NCI-H2171 treated with DMSO at 0.1 percent for 48 hours (cell line): Measurements from ENCODE around the gene GLI2.
A peak's percentile ranks its signal among the peaks of the same experiment; 100 is the strongest.

Source experiments
- DNase-seq: peaks from one replicate; lab custom pipeline; 2025; lab: John Stamatoyannopoulos, UW

GLI2 gene

GRCh38 chr2:120735746-120736170 is at the start of gene GLI2:
Gene GLI2, plus strand, starts transcription at chr2:120735868. Its CDS starts 61,453 bp downstream, at chr2:120797321.
- DNase-seq = peak; percentile 81

GRCh38 chr2:120685974-120686297 is 49.7 kb upstream of the GLI2 start:
- no peak for DNase-seq

GRCh38 chr2:120686511-120687168 is 49.0 kb upstream of the GLI2 start:
- no peak for DNase-seq

GRCh38 chr2:120687210-120687609 is 48.5 kb upstream of the GLI2 start:
- no peak for DNase-seq

- DNase-seq = no peak
Observed at GRCh38 chr2:120690521-120690920, 45.1 kb upstream of the GLI2 start.

- peak; percentile 85 for DNase-seq
Observed at GRCh38 chr2:120691410-120691809, 44.3 kb upstream of the GLI2 start.

- no peak for DNase-seq
Observed at GRCh38 chr2:120692691-120693090, 43.0 kb upstream of the GLI2 start.

- no peak for DNase-seq
Observed at GRCh38 chr2:120693121-120693520, 42.5 kb upstream of the GLI2 start.

GRCh38 chr2:120694034-120694433 is 41.6 kb upstream of the GLI2 start:
- no peak for DNase-seq

GRCh38 chr2:120697471-120697870 is 38.2 kb upstream of the GLI2 start:
- DNase-seq = no peak

GRCh38 chr2:120699292-120699691 is 36.4 kb upstream of the GLI2 start:
- peak; percentile 21 for DNase-seq

GRCh38 chr2:120700659-120701058 is 35.0 kb upstream of the GLI2 start:
- peak; percentile 42 for DNase-seq

GRCh38 chr2:120701096-120701495 is 34.6 kb upstream of the GLI2 start:
- DNase-seq = no peak

GRCh38 chr2:120701499-120701898 is 34.2 kb upstream of the GLI2 start:
- no peak for DNase-seq

- peak; percentile 57 for DNase-seq
Observed at GRCh38 chr2:120702061-120702460, 33.6 kb upstream of the GLI2 start.

GRCh38 chr2:120702801-120703200 is 32.9 kb upstream of the GLI2 start:
- no peak for DNase-seq

- no peak for DNase-seq
Observed at GRCh38 chr2:120703330-120703994, 32.2 kb upstream of the GLI2 start.

GRCh38 chr2:120704696-120705095 is 31.0 kb upstream of the GLI2 start:
- no peak for DNase-seq

- no peak for DNase-seq
Observed at GRCh38 chr2:120707816-120708215, 27.9 kb upstream of the GLI2 start.

- no peak for DNase-seq
Observed at GRCh38 chr2:120708944-120709607, 26.6 kb upstream of the GLI2 start.

- peak; percentile 20 for DNase-seq
Observed at GRCh38 chr2:120709608-120710041, 26.0 kb upstream of the GLI2 start.

- DNase-seq = no peak
Observed at GRCh38 chr2:120710256-120710655, 25.4 kb upstream of the GLI2 start.

GRCh38 chr2:120711694-120712093 is 24.0 kb upstream of the GLI2 start:
- no peak for DNase-seq
